ACC112 (cell line): ENCODE data around the gene CENPW.

Source experiments
- H2AFZ ChIP-seq: fragments of 200-600 bp; sonication (generic); one replicate; pipeline ENCODE4 v1.6.0; 2017; ENCODE audit warnings: antibody characterized with exemption, low read length; ENCODE audit not compliant: unreplicated experiment
- H3K27ac ChIP-seq: fragments of 200-600 bp; sonication (generic); 2 replicates; pipeline ENCODE4 v1.5.1; 2014; ENCODE audit warnings: low read depth, mild to moderate bottlenecking, antibody characterized with exemption, low read length, moderate library complexity
- H3K27me3 ChIP-seq: fragments of 200-600 bp; sonication (generic); 2 replicates; pipeline ENCODE4 v1.6.1; 2014; ENCODE audit warnings: mild to moderate bottlenecking, antibody characterized with exemption, low read length, moderate library complexity, mixed read lengths; ENCODE audit not compliant: insufficient read depth
- H3K36me3 ChIP-seq: fragments of 200-600 bp; sonication (generic); 2 replicates; pipeline ENCODE4 v1.6.1; 2016; ENCODE audit warnings: mild to moderate bottlenecking, antibody characterized with exemption, low read length, moderate library complexity, mixed read lengths; ENCODE audit not compliant: insufficient read depth
- H3K4me1 ChIP-seq: fragments of 200-600 bp; sonication (generic); one replicate; pipeline ENCODE4 v1.6.1; 2016; ENCODE audit warnings: low read length, mixed read lengths; ENCODE audit not compliant: insufficient read depth, unreplicated experiment, control insufficient read depth
- H3K4me3 ChIP-seq: fragments of 200-600 bp; sonication (generic); 2 replicates; pipeline ENCODE4 v1.5.1; 2014; ENCODE audit warnings: mild to moderate bottlenecking, low read depth, low read length
- H3K79me2 ChIP-seq: fragments of 200-600 bp; sonication (generic); one replicate; pipeline ENCODE4 v1.6.0; 2016; ENCODE audit warnings: low read length; ENCODE audit not compliant: control insufficient read depth, unreplicated experiment, insufficient read depth

Gene CENPW

GRCh38 chr6:126372626-126373025 is 32.7 kb downstream of the CENPW start:
- no peaks in the 10 kb centered on the region for H3K4me1 ChIP-seq
- H3K27me3 ChIP-seq, result no peaks in the 10 kb centered on the region
- H2AFZ ChIP-seq, result no peak overlapping the region
- 0 out of 2 replicates have a peak, but pooled peaks cover 4% of the 10 kb centered on the region for H3K36me3 ChIP-seq
- H3K4me3 ChIP-seq, result no peak overlapping the region
- no peak overlapping the region for H3K27ac ChIP-seq
- no peaks in the 10 kb centered on the region for H3K79me2 ChIP-seq

- Histone ChIP-seq H3K36me3 (0 out of 2 replicates have a peak, but pooled peaks cover 4% of the 10 kb centered on the region), H3K4me1 (no peaks in the 10 kb centered on the region), H3K27ac (no peak overlapping the region), H3K79me2 (no peaks in the 10 kb centered on the region), H2AFZ (no peak overlapping the region), H3K27me3 (no peaks in the 10 kb centered on the region), H3K4me3 (no peak overlapping the region)
Observed at GRCh38 chr6:126373344-126373743, 33.4 kb downstream of the CENPW start.

- Histone ChIP-seq H3K4me3 (no peak overlapping the region), H3K4me1 (no peaks in the 10 kb centered on the region), H3K27me3 (no peaks in the 10 kb centered on the region), H3K27ac (no peak overlapping the region), H2AFZ (no peak overlapping the region), H3K79me2 (no peaks in the 10 kb centered on the region), H3K36me3 (0 out of 2 replicates have a peak, but pooled peaks cover 4% of the 10 kb centered on the region)
Observed at GRCh38 chr6:126374372-126374771, 34.5 kb downstream of the CENPW start.

- Histone ChIP-seq H3K27ac (no peak overlapping the region), H3K4me3 (no peak overlapping the region)
Observed at GRCh38 chr6:126376682-126377081, 36.8 kb downstream of the CENPW start.

GRCh38 chr6:126377594-126378153 is 37.8 kb downstream of the CENPW start:
- H3K79me2 ChIP-seq, result no peaks in the 10 kb centered on the region
- H3K4me3 ChIP-seq, result no peak overlapping the region
- no peaks in the 10 kb centered on the region for H3K36me3 ChIP-seq
- H3K27ac ChIP-seq, result no peak overlapping the region
- H3K4me1 ChIP-seq, result peaks cover 5% of the 10 kb centered on the region
- no peak overlapping the region for H2AFZ ChIP-seq
- H3K27me3 ChIP-seq, result no peaks in the 10 kb centered on the region

More at GRCh38 chr6:126376682-126377081, 36.8 kb downstream of the CENPW start:
- no peaks in the 10 kb centered on the region for H3K79me2 ChIP-seq
- H3K4me1 ChIP-seq, result peaks cover 5% of the 10 kb centered on the region
- no peaks in the 10 kb centered on the region for H3K27me3 ChIP-seq
- H2AFZ ChIP-seq, result no peak overlapping the region
- H3K36me3 ChIP-seq, result 0 out of 2 replicates have a peak, but pooled peaks cover 4% of the 10 kb centered on the region

- Histone ChIP-seq H3K4me1 (peaks cover 5% of the 10 kb centered on the region), H3K4me3 (no peak overlapping the region), H2AFZ (no peak overlapping the region), H3K36me3 (no peaks in the 10 kb centered on the region), H3K79me2 (no peaks in the 10 kb centered on the region), H3K27ac (no peak overlapping the region), H3K27me3 (no peaks in the 10 kb centered on the region)
Observed at GRCh38 chr6:126380072-126380583, 40.2 kb downstream of the CENPW start.

GRCh38 chr6:126381498-126381897 is 41.6 kb downstream of the CENPW start:
- H3K79me2 ChIP-seq, result no peaks in the 10 kb centered on the region

GRCh38 chr6:126383203-126383602 is 43.3 kb downstream of the CENPW start:
- H3K27ac ChIP-seq, result no peak overlapping the region
- H2AFZ ChIP-seq, result no peak overlapping the region
- no peak overlapping the region for H3K4me3 ChIP-seq
- H3K4me1 ChIP-seq, result peaks cover 5% of the 10 kb centered on the region
- no peaks in the 10 kb centered on the region for H3K36me3 ChIP-seq
- H3K27me3 ChIP-seq, result no peaks in the 10 kb centered on the region
- H3K79me2 ChIP-seq, result no peaks in the 10 kb centered on the region

More at GRCh38 chr6:126381498-126381897, 41.6 kb downstream of the CENPW start:
- Histone ChIP-seq H3K36me3 (no peaks in the 10 kb centered on the region), H3K27me3 (no peaks in the 10 kb centered on the region), H3K4me1 (peaks cover 5% of the 10 kb centered on the region), H3K27ac (no peak overlapping the region), H3K4me3 (no peak overlapping the region), H2AFZ (no peak overlapping the region)

GRCh38 chr6:126385536-126385935 is 45.6 kb downstream of the CENPW start:
- Histone ChIP-seq H2AFZ (no peak overlapping the region), H3K36me3 (no peaks in the 10 kb centered on the region), H3K4me1 (no peaks in the 10 kb centered on the region), H3K27ac (no peak overlapping the region), H3K4me3 (no peak overlapping the region), H3K27me3 (no peaks in the 10 kb centered on the region), H3K79me2 (no peaks in the 10 kb centered on the region)

- Histone ChIP-seq H2AFZ (no peak overlapping the region), H3K4me1 (no peaks in the 10 kb centered on the region), H3K79me2 (no peaks in the 10 kb centered on the region), H3K4me3 (no peak overlapping the region), H3K27ac (no peak overlapping the region), H3K36me3 (no peaks in the 10 kb centered on the region), H3K27me3 (no peaks in the 10 kb centered on the region)
Observed at GRCh38 chr6:126388104-126388598, 48.2 kb downstream of the CENPW start.

- H3K4me3 ChIP-seq, result no peak overlapping the region
- no peak overlapping the region for H3K27ac ChIP-seq
- no peaks in the 10 kb centered on the region for H3K79me2 ChIP-seq
- no peaks in the 10 kb centered on the region for H3K36me3 ChIP-seq
- no peaks in the 10 kb centered on the region for H3K4me1 ChIP-seq
- no peak overlapping the region for H2AFZ ChIP-seq
- H3K27me3 ChIP-seq, result no peaks in the 10 kb centered on the region
Observed at GRCh38 chr6:126396131-126396530, 56.2 kb downstream of the CENPW start.
